Liver (tissue), 3 donors: ENCODE data around the gene CYFIP1.

Experiments
- ATF3 ChIP-seq: IDR thresholded peaks from 2 replicates; pipeline ENCODE4 v1.6.1; 2016; ENCODE audit warnings: antibody characterized with exemption
- EGR1 ChIP-seq, 2 donors: IDR thresholded peaks; 2 replicates each; pipeline ENCODE4 v1.6.1; 2016 to 2018; ENCODE audit warnings: antibody characterized with exemption in 2 of 2, low read depth in 2 of 2
- HNF4G ChIP-seq: IDR thresholded peaks from 2 replicates; pipeline ENCODE4 v1.6.1; 2016; ENCODE audit warnings: antibody characterized with exemption
- JUND ChIP-seq, 2 donors: IDR thresholded peaks; 2 replicates each; pipeline ENCODE4 v1.6.1; 2016; ENCODE audit warnings: antibody characterized with exemption in 2 of 2
- MAX ChIP-seq: IDR thresholded peaks from 2 replicates; pipeline ENCODE4 v1.6.1; 2016; ENCODE audit warnings: antibody characterized with exemption
- RAD21 ChIP-seq, 2 donors: IDR thresholded peaks; 2 replicates each; pipeline ENCODE4 v1.6.1; 2016; ENCODE audit warnings: antibody characterized with exemption in 2 of 2, mild to moderate bottlenecking in 2 of 2
- RXRA ChIP-seq, 2 donors: IDR thresholded peaks; 2 replicates each; pipeline ENCODE4 v1.6.1; 2017 to 2018; ENCODE audit warnings: antibody characterized with exemption in 2 of 2, mild to moderate bottlenecking in 1 of 2
- SP1 ChIP-seq: IDR thresholded peaks from 2 replicates; pipeline ENCODE4 v1.6.1; 2018; ENCODE audit warnings: antibody characterized with exemption, mild to moderate bottlenecking
- TAF1 ChIP-seq: conservative IDR thresholded peaks from 2 replicates; pipeline ENCODE4 v1.6.1; 2016; ENCODE audit warnings: antibody characterized with exemption, mild to moderate bottlenecking
- YY1 ChIP-seq: IDR thresholded peaks from 2 replicates; pipeline ENCODE4 v1.6.1; 2016; ENCODE audit warnings: antibody characterized with exemption, mild to moderate bottlenecking
- TF ChIP-seq, protein P1 (sequence below): fragments of 150-350 bp; IDR thresholded peaks from 2 replicates; pipeline ENCODE4 v1.5.1; 2017; ENCODE audit warnings: improper control_type of control experiment, low read depth, low read length; ENCODE audit not compliant: missing input control
- TF ChIP-seq, protein P2 (sequence below): IDR thresholded peaks from 2 replicates; pipeline ENCODE4 v1.6.1; 2016; ENCODE audit warnings: antibody characterized with exemption, mild to moderate bottlenecking
- donor health status: healthy.
- donor health status: healthy.

- TF ChIP-seq, protein P1, sequence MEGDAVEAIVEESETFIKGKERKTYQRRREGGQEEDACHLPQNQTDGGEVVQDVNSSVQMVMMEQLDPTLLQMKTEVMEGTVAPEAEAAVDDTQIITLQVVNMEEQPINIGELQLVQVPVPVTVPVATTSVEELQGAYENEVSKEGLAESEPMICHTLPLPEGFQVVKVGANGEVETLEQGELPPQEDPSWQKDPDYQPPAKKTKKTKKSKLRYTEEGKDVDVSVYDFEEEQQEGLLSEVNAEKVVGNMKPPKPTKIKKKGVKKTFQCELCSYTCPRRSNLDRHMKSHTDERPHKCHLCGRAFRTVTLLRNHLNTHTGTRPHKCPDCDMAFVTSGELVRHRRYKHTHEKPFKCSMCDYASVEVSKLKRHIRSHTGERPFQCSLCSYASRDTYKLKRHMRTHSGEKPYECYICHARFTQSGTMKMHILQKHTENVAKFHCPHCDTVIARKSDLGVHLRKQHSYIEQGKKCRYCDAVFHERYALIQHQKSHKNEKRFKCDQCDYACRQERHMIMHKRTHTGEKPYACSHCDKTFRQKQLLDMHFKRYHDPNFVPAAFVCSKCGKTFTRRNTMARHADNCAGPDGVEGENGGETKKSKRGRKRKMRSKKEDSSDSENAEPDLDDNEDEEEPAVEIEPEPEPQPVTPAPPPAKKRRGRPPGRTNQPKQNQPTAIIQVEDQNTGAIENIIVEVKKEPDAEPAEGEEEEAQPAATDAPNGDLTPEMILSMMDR, result no peak
- TF ChIP-seq TAF1, result no peak
- TF ChIP-seq RAD21 (IDR thresholded peaks at IDR 0.05), result no peak
- TF ChIP-seq, protein P2, sequence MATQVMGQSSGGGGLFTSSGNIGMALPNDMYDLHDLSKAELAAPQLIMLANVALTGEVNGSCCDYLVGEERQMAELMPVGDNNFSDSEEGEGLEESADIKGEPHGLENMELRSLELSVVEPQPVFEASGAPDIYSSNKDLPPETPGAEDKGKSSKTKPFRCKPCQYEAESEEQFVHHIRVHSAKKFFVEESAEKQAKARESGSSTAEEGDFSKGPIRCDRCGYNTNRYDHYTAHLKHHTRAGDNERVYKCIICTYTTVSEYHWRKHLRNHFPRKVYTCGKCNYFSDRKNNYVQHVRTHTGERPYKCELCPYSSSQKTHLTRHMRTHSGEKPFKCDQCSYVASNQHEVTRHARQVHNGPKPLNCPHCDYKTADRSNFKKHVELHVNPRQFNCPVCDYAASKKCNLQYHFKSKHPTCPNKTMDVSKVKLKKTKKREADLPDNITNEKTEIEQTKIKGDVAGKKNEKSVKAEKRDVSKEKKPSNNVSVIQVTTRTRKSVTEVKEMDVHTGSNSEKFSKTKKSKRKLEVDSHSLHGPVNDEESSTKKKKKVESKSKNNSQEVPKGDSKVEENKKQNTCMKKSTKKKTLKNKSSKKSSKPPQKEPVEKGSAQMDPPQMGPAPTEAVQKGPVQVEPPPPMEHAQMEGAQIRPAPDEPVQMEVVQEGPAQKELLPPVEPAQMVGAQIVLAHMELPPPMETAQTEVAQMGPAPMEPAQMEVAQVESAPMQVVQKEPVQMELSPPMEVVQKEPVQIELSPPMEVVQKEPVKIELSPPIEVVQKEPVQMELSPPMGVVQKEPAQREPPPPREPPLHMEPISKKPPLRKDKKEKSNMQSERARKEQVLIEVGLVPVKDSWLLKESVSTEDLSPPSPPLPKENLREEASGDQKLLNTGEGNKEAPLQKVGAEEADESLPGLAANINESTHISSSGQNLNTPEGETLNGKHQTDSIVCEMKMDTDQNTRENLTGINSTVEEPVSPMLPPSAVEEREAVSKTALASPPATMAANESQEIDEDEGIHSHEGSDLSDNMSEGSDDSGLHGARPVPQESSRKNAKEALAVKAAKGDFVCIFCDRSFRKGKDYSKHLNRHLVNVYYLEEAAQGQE, result no peak
- peak; percentile 25 for TF ChIP-seq SP1
- no peak for TF ChIP-seq YY1
- no peak for TF ChIP-seq HNF4G
- TF ChIP-seq JUND (IDR thresholded peaks at IDR 0.05), result no peak
- peak; percentile 11 to 39 for TF ChIP-seq RXRA (IDR thresholded peaks at IDR 0.05)
- TF ChIP-seq EGR1 (IDR thresholded peaks at IDR 0.05; ENCODE audit: low read depth in 2 of 2), result no peak
- TF ChIP-seq MAX, result no peak
- no peak for TF ChIP-seq ATF3
Observed at GRCh38 chr15:22951381-22952280, 28.5 kb downstream of the CYFIP1 start.
